ENCODE results near the gene HSF5. TPM values are rescaled to one million over a fixed set of nuclear protein-coding genes. Genes with fewer than 3 reads are reported as not detected.

The HSF5 gene
- total RNA-seq, 1 donor from 2014 or later = 0.27 TPM

DNA sequence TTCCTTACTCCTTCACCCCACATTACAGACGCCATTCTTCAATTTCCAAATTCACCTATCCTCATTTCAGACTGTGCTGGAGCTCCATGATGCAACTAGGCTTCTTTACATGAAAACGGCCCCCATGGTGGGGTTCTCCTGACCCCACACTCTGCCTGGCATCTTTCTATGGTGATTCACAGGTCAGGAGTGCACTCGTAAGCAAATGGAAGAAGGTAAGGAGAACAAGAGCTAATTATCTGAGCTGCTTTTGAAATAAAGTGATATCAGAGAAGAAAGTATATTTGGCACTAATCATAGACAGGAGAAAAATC lies 108.7 kb downstream of the HSF5 start:
- ATAC-seq (no peak), DNase-seq (ENCODE audit: low spot score) (no peak)
- intact Hi-C loops (cut with DNase I) = no loop called here

DNA sequence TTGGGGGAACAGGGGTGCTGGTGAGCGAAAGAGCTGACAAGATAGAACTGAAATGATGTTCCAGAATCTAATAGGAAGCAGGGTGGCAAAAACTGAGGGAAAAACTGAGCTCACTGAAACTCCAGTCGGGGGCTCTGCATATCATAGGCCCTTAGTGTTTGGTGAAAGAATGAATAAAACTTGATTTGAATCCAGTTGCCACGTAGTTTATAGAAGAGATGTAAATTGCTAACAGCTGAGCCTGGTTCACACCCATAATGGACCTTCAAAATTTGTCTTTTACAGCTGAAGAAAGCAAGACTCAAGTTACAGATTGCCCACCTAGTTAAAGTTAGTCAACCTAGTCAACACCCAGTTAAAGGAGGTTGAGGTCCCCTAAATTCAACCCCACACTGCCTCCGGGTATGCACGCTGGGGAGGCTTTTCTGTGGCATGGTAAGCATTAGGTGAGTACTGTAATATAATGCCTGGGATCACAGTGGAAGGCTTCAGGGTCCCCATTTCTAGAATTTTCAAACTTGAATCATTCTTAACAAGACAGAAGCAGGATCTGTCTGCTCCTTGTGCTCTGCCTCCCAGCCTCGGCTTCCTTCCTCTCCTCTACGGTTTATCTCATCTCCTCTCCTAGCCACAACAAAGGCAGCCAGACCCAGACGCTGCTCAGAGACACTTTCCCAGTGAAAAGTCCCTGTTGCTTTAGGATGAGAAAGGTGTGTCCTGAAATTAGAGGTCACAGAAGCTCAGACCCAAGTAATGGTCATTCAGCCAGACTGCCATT lies 109.3 kb downstream of the HSF5 start:
- ATAC-seq (no peak), DNase-seq (ENCODE audit: low spot score) (no peak)
- intact Hi-C loops (cut with DNase I) = no loop called here

DNA sequence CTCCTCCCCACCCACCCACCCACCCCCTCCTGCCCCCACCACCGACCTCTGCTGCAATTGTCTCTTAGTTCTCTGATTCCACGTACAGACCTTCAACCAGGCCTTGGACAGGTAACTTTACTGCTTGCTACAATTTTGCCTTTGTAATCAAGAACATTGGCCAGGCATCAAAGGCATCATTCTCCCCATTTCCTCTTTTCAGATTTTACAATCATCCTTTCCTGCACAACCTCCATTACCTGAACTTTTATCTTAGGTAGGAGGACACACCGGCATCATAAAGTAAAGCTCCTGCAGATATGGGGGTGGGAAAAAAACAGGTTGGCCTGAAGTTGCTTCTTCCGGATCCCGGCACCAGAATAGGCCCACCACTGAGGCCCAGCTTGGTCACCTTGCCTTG lies 110.5 kb downstream of the HSF5 start:
- intact Hi-C loops (cut with DNase I) = no loop called here
- no peak for ATAC-seq
- DNase-seq (ENCODE audit: low spot score) = no peak

DNA sequence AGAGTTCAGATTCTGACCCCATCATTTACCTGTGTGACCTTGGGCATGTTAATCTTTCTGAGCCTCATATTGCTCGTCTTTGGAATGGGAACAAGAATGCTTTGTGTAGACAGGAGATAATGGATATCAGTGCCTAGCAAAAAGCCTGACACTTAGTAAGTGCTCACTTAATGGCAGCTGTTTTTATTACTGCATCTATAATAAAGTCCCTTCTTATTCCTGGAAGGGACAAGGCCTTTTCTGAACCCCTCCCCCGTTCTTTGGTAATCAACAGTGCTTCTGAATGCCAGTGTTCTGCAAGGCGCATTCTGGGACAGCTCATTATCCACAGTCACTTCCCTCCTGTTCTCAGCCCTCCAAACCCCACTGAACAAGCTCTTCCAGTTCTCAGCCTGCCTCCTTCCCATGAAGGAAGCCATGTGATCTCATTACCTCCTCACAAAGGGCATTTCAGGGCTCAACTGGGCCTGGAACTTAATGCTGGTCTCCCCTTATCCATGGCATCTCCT lies 111.1 kb downstream of the HSF5 start:
- DNase-seq (ENCODE audit: low spot score) (no peak), ATAC-seq (no peak)
- intact Hi-C loops (cut with DNase I) = no loop called here

DNA sequence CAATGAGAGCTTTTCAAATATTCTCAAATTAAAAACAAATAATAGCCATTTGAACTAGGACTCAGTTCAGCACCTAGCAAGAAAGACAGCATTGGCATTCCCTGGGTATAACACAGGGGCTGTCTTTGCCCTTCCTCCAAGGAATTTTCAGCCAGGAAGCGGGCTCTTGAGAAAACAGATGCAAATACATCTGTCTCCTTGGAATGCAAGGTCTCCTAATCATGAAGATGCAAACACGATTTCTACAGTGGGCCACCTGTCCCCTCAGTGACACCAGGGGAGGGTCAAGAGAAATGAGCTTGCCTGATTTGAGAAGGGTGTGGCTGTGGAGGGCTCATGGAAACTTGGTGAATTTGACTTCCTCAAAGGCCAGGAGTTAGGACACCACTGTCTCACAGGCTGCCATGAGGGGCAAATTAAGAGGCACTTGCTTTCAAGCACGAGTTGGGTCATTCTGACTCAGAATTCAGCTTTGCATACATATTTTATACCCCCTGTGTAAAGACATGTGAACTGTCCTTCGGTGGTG lies 111.7 kb downstream of the HSF5 start:
- intact Hi-C loops (cut with DNase I) = no loop called here
- ATAC-seq = no peak
- no peak for DNase-seq (ENCODE audit: low spot score)

DNA sequence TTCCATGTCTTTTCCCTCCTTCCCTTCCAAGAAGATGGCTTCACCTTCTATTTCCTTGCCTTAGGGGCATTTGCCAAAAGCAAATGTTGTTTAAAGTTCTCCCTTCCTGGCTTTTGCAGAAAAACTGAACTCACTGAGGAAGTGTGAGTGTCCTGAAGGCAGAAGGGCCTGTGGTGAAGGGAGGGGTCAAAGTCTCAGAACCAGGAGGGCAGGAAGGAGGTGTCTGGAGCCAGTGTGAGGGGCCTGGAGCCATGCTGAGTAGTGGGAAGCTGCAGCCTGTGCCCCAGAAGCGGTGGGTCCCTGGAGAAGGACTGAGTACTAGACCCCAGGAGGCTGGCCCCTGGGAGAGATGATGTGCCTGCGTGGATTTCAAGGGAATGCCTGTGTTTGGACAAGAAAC lies 112.4 kb downstream of the HSF5 start:
- intact Hi-C loops (cut with DNase I) = no loop called here
- DNase-seq (ENCODE audit: low spot score) = no peak
- no peak for ATAC-seq

DNA sequence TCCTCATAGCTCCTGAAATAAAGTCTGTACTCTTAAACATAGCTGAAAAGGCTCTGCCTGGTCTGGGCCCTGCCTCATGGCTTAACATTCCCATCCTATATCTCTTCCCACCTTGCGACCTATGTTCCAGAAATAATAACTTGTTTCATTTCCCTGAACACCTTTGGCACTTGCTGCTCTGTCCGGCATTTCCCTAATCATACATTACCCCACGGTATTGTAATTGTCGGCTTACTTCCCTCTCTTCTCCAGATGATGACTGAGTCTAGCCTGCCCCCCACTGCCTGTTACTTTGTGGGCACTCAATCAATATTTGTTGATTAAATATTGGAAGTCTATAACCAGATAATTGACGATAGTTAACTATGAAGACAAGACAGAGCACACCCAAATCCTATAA lies 113.0 kb downstream of the HSF5 start:
- intact Hi-C loops (cut with DNase I) = no loop called here
- ATAC-seq (no peak), DNase-seq (ENCODE audit: low spot score) (no peak)

DNA sequence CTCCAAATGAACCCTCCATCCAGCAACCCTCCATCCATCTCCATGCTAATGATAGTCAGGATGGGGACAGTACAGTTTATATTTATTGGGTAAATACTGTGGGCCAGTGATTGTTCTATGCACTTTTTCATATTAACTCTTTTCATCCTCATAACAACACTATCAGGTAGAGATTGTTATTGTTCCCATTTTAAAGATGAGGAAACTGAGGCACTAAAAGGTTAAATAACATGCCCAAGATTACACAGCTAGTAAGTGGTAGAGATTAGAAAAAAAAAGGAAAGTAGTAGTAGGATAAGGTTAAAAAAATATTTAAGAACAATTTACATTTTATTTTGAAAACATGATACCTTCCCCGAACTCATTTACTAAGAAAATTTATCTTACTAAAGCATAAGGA lies 114.3 kb downstream of the HSF5 start:
- no peak for DNase-seq (ENCODE audit: low spot score)
- intact Hi-C loops (cut with DNase I) = no loop called here

DNA sequence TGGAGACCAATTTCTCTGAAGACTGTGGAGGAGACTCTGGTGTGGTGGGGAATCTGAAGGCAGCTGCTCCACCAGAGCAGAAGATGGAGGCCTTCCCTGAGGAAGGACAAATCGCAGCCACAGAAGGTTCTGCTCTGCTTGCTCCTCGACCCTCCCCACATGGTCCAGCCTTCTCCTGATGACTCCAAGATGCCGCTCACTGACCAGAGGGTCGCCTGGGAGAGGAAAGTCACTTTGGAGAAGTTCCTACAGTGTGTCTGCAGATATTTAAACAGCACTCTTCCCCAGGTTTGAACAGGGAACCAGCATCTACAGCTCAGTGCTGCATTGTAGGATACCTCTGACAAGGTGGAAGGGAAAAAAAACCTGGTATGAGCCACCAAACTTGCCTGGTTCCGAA lies 115.2 kb downstream of the HSF5 start:
- DNase-seq (ENCODE audit: low spot score) = no peak
- no peak for ATAC-seq
- intact Hi-C loops (cut with DNase I) = no loop called here

More for the DNA sequence above, 114.3 kb downstream of the HSF5 start:
- ATAC-seq = no peak

DNA sequence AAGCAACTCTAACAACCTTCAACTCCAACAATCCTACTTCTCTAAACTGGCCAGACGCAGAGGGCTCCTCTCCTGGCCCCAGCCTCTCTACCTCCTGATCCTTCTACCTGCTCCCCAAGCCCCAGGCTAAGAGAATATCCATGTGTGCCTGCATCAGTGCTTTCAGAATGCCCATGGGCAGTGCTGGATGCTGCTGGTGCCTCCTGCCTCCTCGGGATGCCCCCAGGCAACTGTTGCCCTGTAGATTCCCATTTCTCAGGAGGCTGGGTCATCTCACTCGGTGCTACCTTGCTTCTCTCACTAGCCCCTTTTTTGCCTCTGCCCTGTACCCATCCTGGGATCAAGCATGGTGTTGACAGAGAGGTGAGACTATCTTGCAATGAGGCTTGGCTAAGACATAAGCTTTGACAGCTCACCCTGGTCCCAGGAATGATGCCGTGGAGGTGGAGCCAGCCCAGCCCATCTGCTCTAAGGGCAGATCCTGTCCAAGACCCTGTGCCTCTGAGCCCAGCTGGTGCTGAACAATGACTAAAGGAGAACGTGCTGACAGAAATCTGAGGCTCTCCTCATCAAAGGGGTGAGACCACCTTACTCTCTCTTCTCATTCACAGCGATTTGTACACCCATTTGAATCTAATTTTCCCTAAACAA lies 116.8 kb downstream of the HSF5 start:
- no peak for DNase-seq (ENCODE audit: low spot score)
- ATAC-seq = no peak
- intact Hi-C loops (cut with DNase I) = no loop called here

DNA sequence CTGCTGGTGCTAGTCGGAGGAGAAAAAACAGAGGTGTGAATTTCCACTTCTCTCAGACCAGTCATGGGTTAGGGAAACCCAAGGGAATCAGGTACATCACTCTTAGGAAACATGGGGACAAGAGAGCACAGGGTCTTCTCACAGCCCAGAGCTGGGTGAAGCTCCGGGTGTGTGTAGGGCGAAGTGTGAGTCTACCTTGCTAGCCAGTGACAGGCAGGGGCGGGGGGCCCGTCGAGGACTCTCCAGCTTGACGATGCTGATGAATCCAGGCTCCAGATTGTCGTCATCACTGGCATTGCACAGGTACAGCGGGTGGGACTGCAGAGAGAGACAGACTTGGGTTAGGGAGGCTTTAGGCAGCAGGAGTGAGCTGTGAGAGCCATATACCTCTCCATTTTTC lies 117.5 kb downstream of the HSF5 start:
- ATAC-seq (no peak), DNase-seq (ENCODE audit: low spot score) (no peak)
- intact Hi-C loops (cut with DNase I) = no loop called here

DNA sequence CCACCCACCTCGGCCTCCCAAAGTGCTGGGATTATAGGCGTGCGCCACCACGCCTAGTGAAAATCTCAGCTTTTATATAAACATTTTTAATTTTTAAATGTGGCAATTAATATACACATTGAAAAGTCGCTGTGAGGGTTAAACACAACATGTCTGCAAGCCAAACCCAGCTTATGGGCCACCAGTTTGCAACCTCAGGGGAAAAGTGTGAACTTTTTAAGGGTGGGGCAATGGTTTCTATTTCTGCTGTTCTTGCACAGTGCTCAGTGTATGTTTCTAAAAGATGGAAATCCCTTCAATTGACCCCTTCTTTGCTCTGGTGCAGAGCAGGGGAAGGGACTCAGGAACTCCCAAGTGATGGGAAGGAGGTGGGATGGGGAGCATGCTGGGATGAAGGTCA lies 117.9 kb downstream of the HSF5 start:
- intact Hi-C loops (cut with DNase I) = no loop called here
- ATAC-seq = no peak

More for the DNA sequence above, 117.9 kb downstream of the HSF5 start:
- DNase-seq (ENCODE audit: low spot score) = no peak

Other genes starting within 250 kb of the HSF5 start
- gene LPO, start 249.8 kb downstream of the HSF5 start, total RNA-seq = not detected
- gene MPO, start 207.5 kb downstream of the HSF5 start, total RNA-seq = 2.0 TPM
- gene TSPOAP1, start 159.6 kb downstream of the HSF5 start, total RNA-seq = 17.8 TPM
- 62.2 TPM for gene SUPT4H1, start 136.2 kb downstream of the HSF5 start, total RNA-seq
- gene RNF43, start 70.9 kb downstream of the HSF5 start, total RNA-seq = 0.67 TPM
- 39.2 TPM for gene MTMR4, start 26.2 kb upstream of the HSF5 start, total RNA-seq
- gene TEX14, start 203.6 kb upstream of the HSF5 start, total RNA-seq = 0.76 TPM
- 27.8 TPM for gene RAD51C, start 204.2 kb upstream of the HSF5 start, total RNA-seq

Measured in sciatic nerve (tissue), 2 donors.